ENCODE results near the gene SLC25A5. TPM values are rescaled to one million over a fixed set of nuclear protein-coding genes. Genes with fewer than 3 reads are reported as not detected.
"Not testable (repeated sequence)": the region's sequence is repeated elsewhere in the genome, so short reads cannot be mapped to it uniquely, and the experiment has no call there.

The SLC25A5 gene
- total RNA-seq, 1 donor from 2014 or later: 208 TPM

GRCh38 chrX:119475389-119476101 lies 7.3 kb downstream of the SLC25A5 start:
- ATAC-seq: no peak

GRCh38 chrX:119477812-119478232 lies 9.6 kb downstream of the SLC25A5 start:
- ATAC-seq: peak; percentile 54
- DNase-seq (ENCODE audit: low spot score): peak; percentile 61

More at GRCh38 chrX:119475389-119476101, 7.3 kb downstream of the SLC25A5 start:
- no peak for DNase-seq (ENCODE audit: low spot score)

- DNase-seq (ENCODE audit: low spot score): no peak
- ATAC-seq: no peak
Measured at GRCh38 chrX:119478504-119478903, 10.3 kb downstream of the SLC25A5 start.

GRCh38 chrX:119479845-119480244 lies 11.6 kb downstream of the SLC25A5 start:
- ATAC-seq (no peak), DNase-seq (ENCODE audit: low spot score) (no peak)

GRCh38 chrX:119481323-119481801 lies 13.1 kb downstream of the SLC25A5 start:
- DNase-seq (ENCODE audit: low spot score) (peak; percentile 73), ATAC-seq (peak; percentile 71)

GRCh38 chrX:119482041-119482440 lies 13.8 kb downstream of the SLC25A5 start:
- ATAC-seq (no peak), DNase-seq (ENCODE audit: low spot score) (no peak)

- ATAC-seq (peak; percentile 87), DNase-seq (ENCODE audit: low spot score) (peak; percentile 76)
Measured at GRCh38 chrX:119482481-119483480, 14.5 kb downstream of the SLC25A5 start.

GRCh38 chrX:119486745-119487144 lies 18.5 kb downstream of the SLC25A5 start:
- ATAC-seq (no peak), DNase-seq (ENCODE audit: low spot score) (no peak)

GRCh38 chrX:119487766-119488165 lies 19.5 kb downstream of the SLC25A5 start:
- DNase-seq (ENCODE audit: low spot score); ATAC-seq: not testable (repeated sequence)

- ATAC-seq: peak; percentile 90
- peak; percentile 56 for DNase-seq (ENCODE audit: low spot score)
Measured at GRCh38 chrX:119488749-119489148, 20.5 kb downstream of the SLC25A5 start.

GRCh38 chrX:119489212-119490074 lies 21.2 kb downstream of the SLC25A5 start:
- no peak for DNase-seq (ENCODE audit: low spot score)
- no peak for ATAC-seq

- no peak for DNase-seq (ENCODE audit: low spot score)
Measured at GRCh38 chrX:119492463-119492862, 24.2 kb downstream of the SLC25A5 start.

GRCh38 chrX:119493851-119494495 lies 25.7 kb downstream of the SLC25A5 start:
- not testable (repeated sequence) for ATAC-seq; DNase-seq (ENCODE audit: low spot score)

More at GRCh38 chrX:119492463-119492862, 24.2 kb downstream of the SLC25A5 start:
- ATAC-seq: no peak

GRCh38 chrX:119495734-119496726 lies 27.8 kb downstream of the SLC25A5 start:
- DNase-seq (ENCODE audit: low spot score): no peak
- ATAC-seq: peak; percentile 46

- no peak for DNase-seq (ENCODE audit: low spot score)
- ATAC-seq: no peak
Measured at GRCh38 chrX:119497185-119497584, 28.9 kb downstream of the SLC25A5 start.

- no peak for DNase-seq (ENCODE audit: low spot score)
- ATAC-seq: no peak
Measured at GRCh38 chrX:119500061-119500800, 32.0 kb downstream of the SLC25A5 start.

GRCh38 chrX:119501511-119502148 lies 33.4 kb downstream of the SLC25A5 start:
- ATAC-seq (no peak), DNase-seq (ENCODE audit: low spot score) (no peak)
